Measurements from ENCODE around the gene FABP1.

The FABP1 gene

GRCh38 chr2:88114889-88115288 lies 13.0 kb downstream of the FABP1 start:
- no peak for DNase-seq (ENCODE audit: low spot score)

GRCh38 chr2:88113069-88113468 lies 14.8 kb downstream of the FABP1 start:
- no peak for DNase-seq (ENCODE audit: low spot score)

GRCh38 chr2:88110830-88111229 lies 17.0 kb downstream of the FABP1 start:
- DNase-seq (ENCODE audit: low spot score): no peak

GRCh38 chr2:88108796-88109195 lies 19.1 kb downstream of the FABP1 start:
- DNase-seq (ENCODE audit: low spot score): no peak

- no peak for DNase-seq (ENCODE audit: low spot score)
Measured at GRCh38 chr2:88100489-88100858, 27.4 kb downstream of the FABP1 start.

- DNase-seq (ENCODE audit: low spot score): no peak
Measured at GRCh38 chr2:88099798-88100488, 27.9 kb downstream of the FABP1 start.

- DNase-seq (ENCODE audit: low spot score): no peak
Measured at GRCh38 chr2:88098558-88098900, 29.3 kb downstream of the FABP1 start.

- no peak for DNase-seq (ENCODE audit: low spot score)
Measured at GRCh38 chr2:88097891-88098557, 29.8 kb downstream of the FABP1 start.

GRCh38 chr2:88097192-88097591 lies 30.7 kb downstream of the FABP1 start:
- DNase-seq (ENCODE audit: low spot score): no peak

- DNase-seq (ENCODE audit: low spot score): no peak
Measured at GRCh38 chr2:88096708-88097107, 31.2 kb downstream of the FABP1 start.

GRCh38 chr2:88095022-88095421 lies 32.8 kb downstream of the FABP1 start:
- DNase-seq (ENCODE audit: low spot score): no peak

GRCh38 chr2:88092773-88093172 lies 35.1 kb downstream of the FABP1 start:
- DNase-seq (ENCODE audit: low spot score): no peak

- DNase-seq (ENCODE audit: low spot score): no peak
Measured at GRCh38 chr2:88091943-88092342, 35.9 kb downstream of the FABP1 start.

GRCh38 chr2:88090446-88091283 lies 37.2 kb downstream of the FABP1 start:
- DNase-seq (ENCODE audit: low spot score): no peak

- DNase-seq (ENCODE audit: low spot score): no peak
Measured at GRCh38 chr2:88088999-88089398, 38.9 kb downstream of the FABP1 start.

- no peak for DNase-seq (ENCODE audit: low spot score)
Measured at GRCh38 chr2:88087763-88088162, 40.1 kb downstream of the FABP1 start.

GRCh38 chr2:88087073-88087472 lies 40.8 kb downstream of the FABP1 start:
- DNase-seq (ENCODE audit: low spot score): no peak

- no peak for DNase-seq (ENCODE audit: low spot score)
Measured at GRCh38 chr2:88086401-88086800, 41.5 kb downstream of the FABP1 start.

GRCh38 chr2:88085602-88086001 lies 42.3 kb downstream of the FABP1 start:
- no peak for DNase-seq (ENCODE audit: low spot score)

- DNase-seq (ENCODE audit: low spot score): no peak
Measured at GRCh38 chr2:88085099-88085498, 42.8 kb downstream of the FABP1 start.

GRCh38 chr2:88082781-88083180 lies 45.1 kb downstream of the FABP1 start:
- DNase-seq (ENCODE audit: low spot score): no peak

- no peak for DNase-seq (ENCODE audit: low spot score)
Measured at GRCh38 chr2:88081924-88082608, 45.8 kb downstream of the FABP1 start.

- DNase-seq (ENCODE audit: low spot score): no peak
Measured at GRCh38 chr2:88080545-88080944, 47.3 kb downstream of the FABP1 start.

Measured in left forelimb (tissue), 1 donor.